ENCODE measurements around the gene RLN3. TPM values are rescaled to one million over a fixed set of nuclear protein-coding genes. Genes with fewer than 3 reads are reported as not detected.

The RLN3 gene
- total RNA-seq, 1 experiment from 2014 or later = not detected

DNA sequence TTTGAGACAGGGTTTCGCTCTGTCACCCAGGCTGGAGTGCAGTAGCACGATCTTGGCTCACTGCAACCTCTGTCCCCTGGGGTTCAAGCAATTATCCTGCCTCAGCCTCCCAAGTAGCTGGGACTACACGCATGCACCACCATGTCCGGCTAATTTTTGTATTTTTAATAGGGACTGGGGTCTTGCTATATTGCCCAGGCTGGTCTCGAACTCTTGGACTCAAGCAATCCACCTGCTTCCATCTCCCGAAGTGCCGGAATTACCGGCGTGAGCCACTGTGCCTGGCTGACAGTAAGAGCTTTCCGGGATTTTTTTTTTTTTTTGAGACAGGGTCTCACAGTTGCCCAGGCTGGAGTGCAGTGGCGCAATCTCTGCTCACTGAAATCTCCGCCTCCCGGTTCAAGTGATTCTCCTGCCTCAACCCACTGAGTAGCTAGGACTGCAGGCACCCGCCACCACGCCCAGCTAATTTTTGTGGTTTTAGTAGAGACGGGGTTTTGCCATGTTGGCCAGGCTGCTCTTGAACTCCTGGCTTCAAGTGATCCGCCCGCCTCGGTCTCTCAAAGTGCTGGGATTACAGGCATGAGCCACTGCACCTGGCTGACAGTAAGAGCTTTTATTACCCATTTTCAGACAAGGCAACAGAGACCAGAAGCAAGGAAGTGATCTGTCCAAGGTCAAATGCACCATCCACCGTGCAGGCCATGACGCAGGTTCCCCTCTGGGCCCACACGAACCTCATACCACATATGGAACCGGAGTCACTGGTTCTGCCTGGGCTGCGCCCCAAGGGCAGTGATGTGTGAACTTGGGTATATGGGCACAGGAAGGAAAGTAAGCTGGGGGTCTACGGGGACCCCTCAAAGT is 42.8 kb upstream of the RLN3 start:
- Histone ChIP-seq H4K20me1 (ENCODE audit: low read length) (no peaks in the 10 kb centered on the region), H3K4me1 (ENCODE audit: insufficient read depth, low read length) (no peaks in the 10 kb centered on the region), H3F3A (ENCODE audit: low read length, unreplicated experiment) (no peaks in the 10 kb centered on the region), H3K27me3 (ENCODE audit: low read length) (no peaks in the 10 kb centered on the region), H3K9me3 (ENCODE audit: low read length) (no peaks in the 10 kb centered on the region), H3K4me3 (ENCODE audit: low read length) (no peak overlapping the region), H3K27ac (ENCODE audit: low read length) (no peak overlapping the region), H3K9ac (ENCODE audit: low read length) (no peak overlapping the region), H3K9me2 (replicated peaks; ENCODE audit: low read length) (no peaks in the 10 kb centered on the region), H3K4me2 (ENCODE audit: low read length) (no peak overlapping the region), H3K79me2 (ENCODE audit: low read length) (no peaks in the 10 kb centered on the region), H2AFZ (ENCODE audit: low read length) (no peak overlapping the region), H3K36me3 (ENCODE audit: low read depth, low read length) (no peaks in the 10 kb centered on the region; the same call in 1 of the 2 replicates)
- ChIA-PET CTCF (no interaction called here), POLR2A (ENCODE audit: unreplicated experiment) (interaction anchor here (0.5 kb wide), 1 partner anchor 90 kb away, joined by 3 read pairs; no protein-coding TSS in a partner anchor)
- BruUV-seq (replicated peaks) = no TSS peak
- DNase-seq (no peak), ATAC-seq (no peak)
- TF ChIP-seq EZH2 (IDR thresholded peaks at IDR 0.05; ENCODE audit: low read length, unreplicated experiment) (no peak), EZH2phosphoT487 (IDR thresholded peaks at IDR 0.05; ENCODE audit: borderline replicate concordance, low read length) (no peak), CTCF (conservative IDR thresholded peaks at IDR 0.05; ENCODE audit: low read depth, low read length) (no peak)
- intact Hi-C loops (cut with micrococcal nuclease) = no loop called here

- no peaks in the 10 kb centered on the region for H3K9me2 ChIP-seq (replicated peaks; ENCODE audit: low read length)
- POLR2A ChIA-PET (ENCODE audit: unreplicated experiment) = interaction anchor here (0.5 kb wide), 1 partner anchor 89 kb away, joined by 3 read pairs; no protein-coding TSS in a partner anchor
- no peaks in the 10 kb centered on the region for H3K4me1 ChIP-seq (ENCODE audit: insufficient read depth, low read length)
- DNase-seq (no peak), ATAC-seq (no peak)
- H4K20me1 ChIP-seq (ENCODE audit: low read length) = no peaks in the 10 kb centered on the region
- no peaks in the 10 kb centered on the region for H3K79me2 ChIP-seq (ENCODE audit: low read length)
- no peak overlapping the region for H2AFZ ChIP-seq (ENCODE audit: low read length)
- no peaks in the 10 kb centered on the region for H3F3A ChIP-seq (ENCODE audit: low read length, unreplicated experiment)
- no peak overlapping the region for H3K9ac ChIP-seq (ENCODE audit: low read length)
- no peak overlapping the region for H3K4me2 ChIP-seq (ENCODE audit: low read length)
- H3K27me3 ChIP-seq (ENCODE audit: low read length) = no peaks in the 10 kb centered on the region
- no peaks in the 10 kb centered on the region for H3K9me3 ChIP-seq (ENCODE audit: low read length)
- CTCF ChIA-PET = no interaction called here
- H3K36me3 ChIP-seq (ENCODE audit: low read depth, low read length) = no peaks in the 10 kb centered on the region; the same call in 1 of the 2 replicates
- no TSS peak for BruUV-seq (replicated peaks)
- H3K27ac ChIP-seq (ENCODE audit: low read length) = no peak overlapping the region
- no peak for TF ChIP-seq EZH2phosphoT487 (IDR thresholded peaks at IDR 0.05; ENCODE audit: borderline replicate concordance, low read length)
- TF ChIP-seq EZH2 (IDR thresholded peaks at IDR 0.05; ENCODE audit: low read length, unreplicated experiment) = no peak
- TF ChIP-seq CTCF (conservative IDR thresholded peaks at IDR 0.05; ENCODE audit: low read depth, low read length) = no peak
- H3K4me3 ChIP-seq (ENCODE audit: low read length) = no peak overlapping the region
- intact Hi-C loops (cut with micrococcal nuclease) = no loop called here
These were observed 42.1 kb upstream of the RLN3 start for GRCh38 chr19:13985771-13986347.

All from PC-3 (cell line).